HK-2 (cell line): ENCODE data around the gene BCAP29.
"Not testable (repeated sequence)": the region's sequence is repeated elsewhere in the genome, so short reads cannot be mapped to it uniquely, and the experiment has no call there.

Experiments used
- DNase-seq: peaks from one replicate; pipeline ENCODE4 v3.0.0-alpha.2; 2018; ENCODE audit not compliant: unreplicated experiment

BCAP29 gene

GRCh38 chr7:107622429-107622828, 42.4 kb downstream of the BCAP29 start:
- no peak for DNase-seq

GRCh38 chr7:107622894-107623293, 42.8 kb downstream of the BCAP29 start:
- no peak for DNase-seq

- no peak for DNase-seq
These were observed 47.0 kb downstream of the BCAP29 start for GRCh38 chr7:107627002-107627401.

GRCh38 chr7:107628461-107629064, 48.5 kb downstream of the BCAP29 start:
- DNase-seq, result no peak

- DNase-seq, result no peak
These were observed 50.3 kb downstream of the BCAP29 start for GRCh38 chr7:107630342-107630741.

GRCh38 chr7:107631588-107632491, 51.8 kb downstream of the BCAP29 start:
- DNase-seq, result no peak

- no peak for DNase-seq
These were observed 52.4 kb downstream of the BCAP29 start for GRCh38 chr7:107632492-107632865.

- DNase-seq, result no peak
These were observed 58.5 kb downstream of the BCAP29 start for GRCh38 chr7:107638594-107638993.

GRCh38 chr7:107639070-107639469, 59.0 kb downstream of the BCAP29 start:
- not testable (repeated sequence) for DNase-seq

- no peak for DNase-seq
These were observed 61.6 kb downstream of the BCAP29 start for GRCh38 chr7:107641676-107642075.

GRCh38 chr7:107642501-107642900, 62.5 kb downstream of the BCAP29 start:
- no peak for DNase-seq

GRCh38 chr7:107643407-107643806, 63.4 kb downstream of the BCAP29 start:
- no peak for DNase-seq

GRCh38 chr7:107643938-107644308, 63.9 kb downstream of the BCAP29 start:
- DNase-seq, result no peak

- no peak for DNase-seq
These were observed 64.4 kb downstream of the BCAP29 start for GRCh38 chr7:107644309-107644974.

GRCh38 chr7:107652642-107653041, 72.6 kb downstream of the BCAP29 start:
- DNase-seq, result no peak

GRCh38 chr7:107658467-107658866, 78.4 kb downstream of the BCAP29 start:
- DNase-seq, result no peak

- DNase-seq, result no peak
These were observed 79.6 kb downstream of the BCAP29 start for GRCh38 chr7:107659666-107660065.

GRCh38 chr7:107660381-107661080, 80.5 kb downstream of the BCAP29 start, which contains the start of gene SLC26A4:
Gene SLC26A4 (plus strand): TSS chr7:107660828. CDS start chr7:107661642, 814 bp downstream.
- DNase-seq, result no peak

- peak; percentile 48 for DNase-seq
These were observed 81.2 kb downstream of the BCAP29 start for GRCh38 chr7:107661081-107661864.

GRCh38 chr7:107661865-107662379, 81.9 kb downstream of the BCAP29 start:
- DNase-seq, result no peak

GRCh38 chr7:107663196-107663595, 83.2 kb downstream of the BCAP29 start:
- DNase-seq, result no peak
